GM12873 (cell line): ENCODE results near the gene B3GNT3.

Experiments used
- CTCF ChIP-seq: IDR thresholded peaks from 2 replicates; pipeline ENCODE4 v1.5.1; 2012; ENCODE audit warnings: low read depth, mild to moderate bottlenecking, moderate library complexity, low read length, control low read depth; ENCODE audit not compliant: insufficient read depth; ENCODE audit errors: missing control alignments

The B3GNT3 gene

GRCh38 chr19:17806945-17807344 lies 12.0 kb downstream of the B3GNT3 start:
- TF ChIP-seq CTCF = no peak

GRCh38 chr19:17807731-17808316 lies 12.9 kb downstream of the B3GNT3 start:
- TF ChIP-seq CTCF = no peak

- no peak for TF ChIP-seq CTCF
Observed at GRCh38 chr19:17811103-17811502, 16.2 kb downstream of the B3GNT3 start.

- no peak for TF ChIP-seq CTCF
Observed at GRCh38 chr19:17811681-17812080, 16.7 kb downstream of the B3GNT3 start.

GRCh38 chr19:17812099-17812498 lies 17.2 kb downstream of the B3GNT3 start:
- no peak for TF ChIP-seq CTCF

GRCh38 chr19:17817668-17818363 lies 22.9 kb downstream of the B3GNT3 start:
- TF ChIP-seq CTCF = no peak

GRCh38 chr19:17821190-17821589 lies 26.3 kb downstream of the B3GNT3 start, which contains the start of gene INSL3:
INSL3 (minus strand) TSS chr19:17821519; CDS start chr19:17821506, 13 bp downstream.
- no peak for TF ChIP-seq CTCF
